ENCODE measurements around the gene LIN54. TPM values are rescaled to one million over a fixed set of nuclear protein-coding genes. Genes with fewer than 3 reads are reported as not detected.

LIN54 gene
- total and polyA plus RNA-seq, 2 of the 13 experiments (the other 11 are each of a cell fraction or from before 2014, with no cell fraction given): 25.2 to 32.9 TPM

- TF ChIP-seq DR1 (CRISPR knock-in tag; IDR thresholded peaks at IDR 0.05) (no peak), ATAD3A (CRISPR knock-in tag; IDR thresholded peaks at IDR 0.05) (no peak), ZNF274 (CRISPR knock-in tag; IDR thresholded peaks at IDR 0.05) (no peak; the same call in 1 of the 2 replicates), SP140L (CRISPR knock-in tag; IDR thresholded peaks at IDR 0.05; ENCODE audit: borderline replicate concordance) (no peak), TBP (CRISPR knock-in tag; IDR thresholded peaks at IDR 0.05) (no peak), ZNF644 (CRISPR knock-in tag; IDR thresholded peaks at IDR 0.05; ENCODE audit: low read depth) (no peak), ZNF569 (CRISPR knock-in tag; IDR thresholded peaks at IDR 0.05; ENCODE audit: borderline replicate concordance) (no peak), ETV5 (CRISPR knock-in tag; IDR thresholded peaks at IDR 0.05; ENCODE audit: borderline replicate concordance) (peak; percentile 89), ATRX (CRISPR knock-in tag; IDR thresholded peaks at IDR 0.05; ENCODE audit: borderline replicate concordance) (no peak), TFE3 (CRISPR knock-in tag; IDR thresholded peaks at IDR 0.05) (no peak), ZNF746 (CRISPR knock-in tag; IDR thresholded peaks at IDR 0.05) (no peak), IKZF4 (CRISPR knock-in tag; IDR thresholded peaks at IDR 0.05; ENCODE audit: borderline replicate concordance, low read depth, not compliant biosample characterization) (no peak), ZSCAN30 (CRISPR knock-in tag; IDR thresholded peaks at IDR 0.05) (no peak), ZNF354B (CRISPR knock-in tag; IDR thresholded peaks at IDR 0.05) (no peak), ZSCAN21 (CRISPR knock-in tag; IDR thresholded peaks at IDR 0.05; ENCODE audit: borderline replicate concordance) (peak; percentile 57; the same call in 1 of the 2 replicates), TERF1 (CRISPR knock-in tag; IDR thresholded peaks at IDR 0.05) (no peak), SNRNP70 (IDR thresholded peaks at IDR 0.05; ENCODE audit: low read depth, low read length) (no peak), SMARCE1 (IDR thresholded peaks at IDR 0.05; ENCODE audit: borderline replicate concordance) (no peak), HBP1 (CRISPR knock-in tag; IDR thresholded peaks at IDR 0.05; ENCODE audit: low read depth) (0 out of 2 replicates have a peak, but pooled peaks have one; percentile 75), ZNF570 (CRISPR knock-in tag; IDR thresholded peaks at IDR 0.05; ENCODE audit: borderline replicate concordance) (no peak), NFKB2 (CRISPR knock-in tag; IDR thresholded peaks at IDR 0.05; ENCODE audit: borderline replicate concordance) (no peak; the same call in 1 of the 2 replicates), SKI (IDR thresholded peaks at IDR 0.05; ENCODE audit: partially characterized antibody) (peak; percentile 73), ZNF557 (CRISPR knock-in tag; IDR thresholded peaks at IDR 0.05) (no peak), NPAS2 (CRISPR knock-in tag; IDR thresholded peaks at IDR 0.05; ENCODE audit: borderline replicate concordance) (no peak), RFX5 (IDR thresholded peaks at IDR 0.05; ENCODE audit: low read depth, low read length) (no peak), ZNF704 (CRISPR knock-in tag; IDR thresholded peaks at IDR 0.05; ENCODE audit: borderline replicate concordance) (no peak)
Measured at GRCh38 chr4:83010522-83011318, at the start of gene LIN54 (continued).
